GM18907 (cell line): ENCODE data around the gene NRSN2.

Experiments used
- ATAC-seq: cut with Tn5 transposase; IDR thresholded peaks from one replicate; pipeline ENCODE4 v1.9.1; 2021; ENCODE audit warnings: mild to moderate bottlenecking, moderate library complexity; ENCODE audit not compliant: unreplicated experiment

The NRSN2 gene, protein sequence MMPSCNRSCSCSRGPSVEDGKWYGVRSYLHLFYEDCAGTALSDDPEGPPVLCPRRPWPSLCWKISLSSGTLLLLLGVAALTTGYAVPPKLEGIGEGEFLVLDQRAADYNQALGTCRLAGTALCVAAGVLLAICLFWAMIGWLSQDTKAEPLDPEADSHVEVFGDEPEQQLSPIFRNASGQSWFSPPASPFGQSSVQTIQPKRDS

DNA sequence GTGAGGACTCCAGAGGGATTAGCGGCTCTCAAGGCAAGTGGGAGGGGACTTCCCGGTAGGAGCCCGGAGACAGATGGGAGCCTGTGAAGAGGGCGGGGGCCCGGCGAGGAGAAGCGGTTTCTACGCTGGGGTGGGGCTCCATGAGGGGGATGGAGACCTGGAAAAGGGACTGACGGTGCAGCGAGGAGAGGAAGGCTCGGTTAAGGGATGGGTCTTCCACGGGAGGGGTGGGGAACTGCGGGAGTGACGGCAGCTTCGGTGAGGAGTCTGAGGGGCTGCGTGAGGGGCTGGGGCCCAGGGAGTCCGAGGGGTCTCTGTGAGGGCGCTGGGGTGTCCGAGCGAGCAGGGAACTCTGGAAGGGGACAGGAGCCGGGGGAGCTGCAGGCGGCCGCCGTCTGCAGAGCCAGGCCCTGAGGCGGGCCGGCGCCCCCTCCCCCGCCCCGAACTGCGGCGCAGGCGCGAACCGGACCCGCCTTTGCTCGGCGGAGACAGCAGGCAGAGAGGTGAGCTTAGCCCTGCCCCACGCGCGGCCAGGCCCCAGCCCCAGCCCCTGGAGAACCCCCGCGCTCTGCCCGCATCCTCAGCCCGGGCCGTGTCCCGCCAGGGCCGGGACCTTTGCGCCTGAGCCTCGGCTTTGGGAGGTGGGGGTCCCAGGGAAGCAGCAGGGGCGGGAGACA is at the start of gene NRSN2:
TSS of gene NRSN2 (plus strand) at position 472 of the 677 bp plus-strand sequence. CDS start 2,533 bp downstream, outside the sequence.
- peak; percentile 42 for ATAC-seq

DNA sequence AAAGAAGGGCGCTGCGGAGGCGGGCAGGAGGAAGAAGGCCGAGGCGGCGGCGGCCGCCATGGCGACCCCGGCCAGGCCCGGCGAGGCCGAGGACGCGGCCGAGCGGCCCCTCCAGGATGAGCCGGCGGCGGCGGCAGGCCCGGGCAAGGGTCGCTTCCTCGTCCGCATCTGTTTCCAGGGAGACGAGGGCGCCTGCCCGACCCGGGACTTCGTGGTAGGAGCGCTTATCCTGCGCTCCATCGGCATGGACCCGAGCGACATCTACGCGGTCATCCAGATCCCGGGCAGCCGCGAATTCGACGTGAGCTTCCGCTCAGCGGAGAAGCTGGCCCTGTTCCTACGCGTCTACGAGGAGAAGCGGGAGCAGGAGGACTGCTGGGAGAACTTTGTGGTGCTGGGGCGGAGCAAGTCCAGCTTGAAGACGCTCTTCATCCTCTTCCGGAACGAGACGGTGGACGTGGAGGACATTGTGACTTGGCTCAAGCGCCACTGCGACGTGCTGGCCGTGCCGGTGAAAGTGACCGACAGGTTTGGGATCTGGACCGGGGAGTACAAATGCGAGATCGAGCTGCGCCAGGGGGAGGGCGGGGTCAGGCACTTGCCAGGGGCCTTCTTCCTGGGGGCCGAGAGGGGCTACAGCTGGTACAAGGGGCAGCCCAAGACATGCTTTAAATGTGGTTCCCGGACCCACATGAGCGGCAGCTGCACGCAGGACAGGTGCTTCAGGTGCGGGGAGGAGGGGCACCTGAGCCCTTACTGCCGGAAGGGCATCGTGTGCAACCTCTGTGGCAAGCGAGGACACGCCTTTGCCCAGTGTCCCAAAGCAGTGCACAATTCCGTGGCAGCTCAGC is 48.8 kb upstream of the NRSN2 start:
- peak; percentile 35 for ATAC-seq

DNA sequence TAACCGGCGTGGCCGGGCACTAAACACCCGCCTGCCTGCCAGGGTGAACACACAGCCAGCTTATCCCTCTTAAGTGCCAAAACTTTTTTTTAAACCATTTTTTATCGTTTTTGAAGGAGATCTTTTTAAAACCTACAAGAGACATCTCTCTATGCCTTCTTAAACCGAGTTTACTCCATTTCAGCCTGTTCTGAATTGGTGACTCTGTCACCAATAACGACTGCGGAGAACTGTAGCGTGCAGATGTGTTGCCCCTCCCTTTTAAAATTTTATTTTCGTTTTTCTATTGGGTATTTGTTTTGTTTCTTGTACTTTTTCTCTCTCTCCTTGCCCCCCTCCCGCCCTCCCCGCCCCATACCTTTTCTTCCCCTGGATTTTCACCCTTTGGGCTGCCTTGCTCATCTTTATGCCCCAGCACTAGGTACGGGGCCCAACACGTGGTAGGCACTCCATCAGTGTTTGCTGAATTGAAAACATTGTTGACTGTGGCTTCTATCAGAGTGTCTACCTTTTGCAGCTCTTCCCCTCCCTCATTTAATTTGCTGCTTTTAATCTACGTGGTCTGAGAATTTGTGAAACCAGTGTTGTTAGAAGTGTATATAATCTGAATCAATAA is 48.0 kb upstream of the NRSN2 start:
- ATAC-seq = no peak

DNA sequence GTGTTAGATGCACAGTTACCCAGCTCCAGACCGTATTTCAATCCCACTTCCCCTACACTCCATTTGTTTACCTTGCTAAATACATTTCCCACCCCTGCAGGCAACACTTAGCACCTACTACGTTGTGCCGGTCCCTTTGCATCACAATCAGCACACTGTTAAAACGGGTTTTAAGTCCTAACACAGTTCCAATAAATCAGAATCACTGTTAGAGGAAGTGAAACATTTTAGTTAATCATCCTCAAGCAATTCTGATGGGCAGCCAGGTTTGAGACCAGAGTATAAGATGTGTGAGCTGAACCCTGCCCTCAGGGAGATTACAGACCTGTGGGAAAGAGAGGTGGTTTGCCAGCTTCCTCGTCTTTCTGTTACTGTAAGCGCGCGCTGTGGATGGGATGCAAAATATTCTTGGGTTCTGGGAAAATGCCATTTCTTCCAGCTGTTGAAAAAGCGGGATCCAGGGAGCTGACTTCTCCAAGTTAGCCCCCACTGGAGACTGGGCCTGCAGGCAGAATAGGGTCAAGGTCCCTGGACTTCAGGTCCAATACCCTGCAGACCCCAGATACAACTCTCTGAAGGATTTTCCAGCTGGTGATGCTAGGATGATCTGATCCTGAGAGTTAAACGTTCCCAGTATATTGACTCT is 46.4 kb upstream of the NRSN2 start:
- ATAC-seq = no peak

DNA sequence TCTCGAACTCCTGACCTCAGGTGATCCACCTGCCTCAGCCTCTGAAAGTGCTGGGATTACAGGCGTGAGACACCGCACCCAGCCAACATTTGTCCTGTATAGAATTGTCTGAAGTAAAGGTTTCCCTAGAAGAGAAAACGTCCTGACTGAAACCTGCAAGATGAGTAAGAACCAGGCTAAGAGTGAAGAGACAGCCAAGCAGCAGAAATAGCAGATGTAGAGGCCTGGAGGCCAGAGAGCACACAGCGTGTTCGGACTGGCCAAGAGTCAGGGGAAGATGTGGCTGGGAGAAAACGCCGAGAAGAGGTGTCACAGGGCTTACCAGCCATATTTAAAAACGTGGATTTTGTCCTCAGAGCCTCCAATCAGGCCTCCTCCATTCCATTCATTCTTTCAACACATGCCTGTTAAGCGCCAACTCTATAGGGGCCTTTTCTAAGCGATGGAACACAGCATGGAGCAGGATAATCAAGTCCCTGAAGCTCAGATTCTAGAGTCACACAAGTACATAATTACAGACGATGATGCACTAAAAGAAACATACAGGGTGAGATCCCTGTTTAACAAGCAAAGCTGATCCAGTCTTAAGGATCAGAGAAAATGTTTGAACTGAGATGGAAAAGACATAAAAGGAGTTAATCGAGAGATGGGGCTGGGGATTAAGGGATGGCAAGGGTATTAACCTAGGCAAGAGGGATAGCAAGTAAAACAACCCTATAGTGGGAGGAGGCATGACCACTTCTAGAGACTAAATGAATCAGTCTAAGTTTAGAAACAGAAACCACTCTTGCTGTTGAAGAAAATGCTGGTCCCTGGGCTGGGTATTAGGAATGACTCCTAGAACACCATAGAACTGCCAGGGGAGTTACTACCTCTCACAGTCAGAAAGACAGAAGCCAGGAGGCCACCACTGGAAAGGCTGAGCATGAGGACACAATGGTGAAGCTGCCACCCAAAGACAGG is 44.7 kb upstream of the NRSN2 start:
- no peak for ATAC-seq

DNA sequence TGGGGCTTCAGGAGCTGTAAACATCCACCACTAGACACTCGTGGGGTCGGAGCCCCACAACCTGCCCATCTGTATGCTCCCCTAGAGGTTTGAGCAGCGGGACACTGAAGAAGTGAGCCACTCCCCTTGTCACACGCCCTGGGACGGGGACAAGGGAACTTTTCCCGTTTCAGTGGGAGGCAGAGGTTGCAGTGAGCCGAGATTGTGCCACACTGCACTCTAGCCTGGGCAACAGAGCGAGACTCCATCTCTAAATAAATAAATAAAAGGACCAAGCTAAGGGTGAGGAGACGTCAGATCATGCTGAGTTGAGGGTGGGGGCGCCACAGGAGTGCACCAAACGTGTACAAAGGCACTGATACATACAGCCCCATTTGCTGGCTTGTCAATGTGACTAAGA is 41.2 kb upstream of the NRSN2 start:
- no peak for ATAC-seq

DNA sequence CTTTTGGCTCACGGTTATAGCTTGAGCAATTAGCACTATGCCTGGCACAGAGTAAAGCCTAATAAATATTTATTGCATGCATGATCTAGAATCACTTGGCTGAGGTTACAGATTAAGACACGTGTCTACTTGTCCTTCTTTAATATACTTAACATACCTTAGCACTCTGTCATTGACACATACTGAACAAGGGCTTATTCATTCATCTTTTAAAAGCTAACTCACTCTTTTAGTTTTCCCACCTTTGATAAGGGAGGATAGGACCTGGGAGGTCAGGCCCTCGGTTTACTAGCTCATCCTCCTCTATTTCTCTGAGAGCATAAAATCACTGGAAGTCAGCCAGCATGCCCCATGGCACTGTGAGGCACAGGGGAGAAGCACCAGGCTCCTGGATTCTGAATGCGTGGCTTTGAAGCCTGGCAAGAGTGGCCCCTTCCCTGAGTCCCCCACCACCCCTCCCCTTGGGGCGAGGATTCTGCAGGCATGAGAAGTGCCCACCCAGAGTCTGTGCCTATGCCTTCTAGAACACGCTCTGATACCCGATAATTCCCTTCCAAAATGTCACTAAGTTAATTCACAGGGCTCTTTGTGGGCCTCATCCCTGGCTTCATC is 38.4 kb upstream of the NRSN2 start:
- no peak for ATAC-seq

DNA sequence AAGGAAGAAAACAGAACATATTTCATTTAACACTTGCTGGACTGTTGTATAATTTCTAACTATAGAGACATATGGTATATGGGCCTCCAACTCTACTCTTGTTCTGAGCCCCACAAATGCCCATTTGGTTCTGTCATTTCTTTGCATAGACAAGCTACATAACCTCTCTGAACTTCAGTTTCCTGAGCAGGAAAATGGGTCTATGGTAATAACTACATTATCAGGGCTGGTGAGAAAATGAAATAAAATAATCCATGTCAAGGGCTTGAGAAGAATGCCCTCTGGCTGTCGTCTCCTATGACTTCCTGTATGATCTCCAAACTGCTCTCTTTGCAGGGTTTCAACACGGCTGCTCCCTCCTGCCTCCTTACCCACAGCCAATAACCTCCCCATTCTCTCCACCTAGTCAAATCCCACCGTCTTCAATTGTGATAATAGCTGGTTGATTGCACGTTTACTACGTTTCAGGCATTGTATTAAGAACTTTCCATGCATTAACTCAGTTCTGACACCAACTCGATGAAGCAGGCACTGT is 37.5 kb upstream of the NRSN2 start:
- ATAC-seq = no peak

DNA sequence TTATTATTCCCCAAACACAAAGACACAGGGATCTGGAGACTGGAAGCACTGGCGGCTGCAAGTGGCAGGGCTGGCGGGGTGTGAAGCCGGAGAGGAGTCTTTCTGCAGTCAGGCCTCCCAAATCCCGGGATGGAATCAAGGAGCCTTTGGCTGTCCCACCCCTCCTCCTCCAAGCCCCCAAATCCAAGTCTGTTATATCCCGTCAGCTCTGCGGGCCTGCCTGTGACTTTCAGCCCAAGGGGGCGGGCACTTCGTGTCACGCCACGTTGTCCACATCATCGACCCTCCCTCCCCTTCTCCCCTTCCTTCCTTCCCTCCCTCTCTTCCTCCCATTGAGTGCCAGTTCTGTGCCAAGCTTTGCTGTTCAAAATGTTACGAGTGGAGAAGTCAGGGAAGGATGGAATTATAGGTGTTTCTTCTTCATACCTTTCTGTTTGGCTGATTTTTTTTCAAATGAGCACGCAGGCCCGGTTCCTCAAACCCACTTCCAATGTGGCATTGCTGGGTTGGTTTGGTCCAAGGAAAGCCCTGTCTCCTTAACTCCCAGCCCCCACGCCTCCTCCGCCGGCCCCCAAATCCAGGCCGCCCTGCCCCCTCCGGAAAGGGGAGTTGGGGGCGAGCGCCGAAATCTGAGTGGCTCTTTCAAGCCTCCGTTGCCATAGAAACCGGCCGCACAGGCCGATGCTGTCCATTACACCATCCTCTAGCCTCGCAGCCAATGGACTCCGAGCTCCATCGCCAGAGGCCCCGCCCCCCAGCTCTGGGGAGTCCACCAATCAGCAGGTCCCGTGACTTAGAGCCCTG is 36.9 kb upstream of the NRSN2 start:
- peak; percentile 96 for ATAC-seq

DNA sequence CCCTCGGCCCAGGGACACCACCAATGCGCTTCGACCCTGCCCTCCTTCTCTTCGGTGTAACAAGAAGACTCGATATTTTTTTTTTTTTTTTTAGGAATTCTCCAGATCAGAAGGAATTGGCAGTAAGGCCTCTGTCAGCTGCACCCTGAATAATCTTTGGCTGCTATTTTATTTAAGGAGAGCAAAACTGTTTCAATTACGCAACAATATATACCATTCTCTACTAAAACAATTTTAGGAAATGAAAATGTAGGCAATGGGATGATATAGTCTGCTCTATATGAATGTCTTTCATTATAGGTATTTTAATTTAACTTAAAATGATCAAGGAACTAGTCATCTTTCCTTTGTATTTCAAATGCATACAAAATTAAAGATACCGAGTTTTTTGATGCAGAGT is 36.3 kb upstream of the NRSN2 start:
- ATAC-seq = no peak

DNA sequence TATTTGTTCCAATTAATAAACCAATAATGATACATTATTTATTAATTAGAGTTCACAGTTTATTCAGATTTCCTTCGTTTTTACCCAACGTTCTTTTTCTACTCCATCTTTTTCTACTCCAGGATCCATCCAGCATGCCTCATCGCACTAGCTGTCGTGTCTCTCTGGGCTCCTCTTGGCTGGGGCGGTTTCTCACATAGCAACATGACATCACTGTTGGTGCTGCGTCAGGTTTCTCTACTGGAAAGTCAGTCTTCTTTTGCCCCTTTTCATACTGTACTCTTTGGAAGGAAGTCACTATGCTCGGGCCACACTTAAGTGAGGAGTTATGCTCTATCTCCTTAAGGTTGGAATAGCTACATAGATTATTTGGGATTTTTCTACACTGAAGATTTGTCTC is 35.3 kb upstream of the NRSN2 start:
- no peak for ATAC-seq

DNA sequence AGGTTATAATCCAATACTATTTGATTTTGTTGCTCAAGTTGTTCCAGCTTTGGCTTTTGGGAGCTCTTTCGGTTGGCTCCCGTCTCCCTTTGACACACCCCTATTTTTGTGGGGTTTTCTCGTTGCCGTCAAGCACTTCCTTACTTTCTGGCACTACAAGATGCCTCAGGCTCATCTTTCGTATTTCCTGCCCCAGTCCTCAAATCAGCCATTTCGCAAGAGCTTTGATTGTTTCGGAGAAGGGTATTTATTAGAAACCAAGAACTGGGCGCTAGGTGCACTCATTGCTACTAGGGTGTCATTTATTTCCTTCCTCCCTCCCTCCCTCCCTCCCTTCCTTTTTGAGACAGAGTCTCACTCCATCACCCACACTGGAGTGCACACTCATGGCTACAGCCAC is 34.8 kb upstream of the NRSN2 start:
- ATAC-seq = no peak

DNA sequence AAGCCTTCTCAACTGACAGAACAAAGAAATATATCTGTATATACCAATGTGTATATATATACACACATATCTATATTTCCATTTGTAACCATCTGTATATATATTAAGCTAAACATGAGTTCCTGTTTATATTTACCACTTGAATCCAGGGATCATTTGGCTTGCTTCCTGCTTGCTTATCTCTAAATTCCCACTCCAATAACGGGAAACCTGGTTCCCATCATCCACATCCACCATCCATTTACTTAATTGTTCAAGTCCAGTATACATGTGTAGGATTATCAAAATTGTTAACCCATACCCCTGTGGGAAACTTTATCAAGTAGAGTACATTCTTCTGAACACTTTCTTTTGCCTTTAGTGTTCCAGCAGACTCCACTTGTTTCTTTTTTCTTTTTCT is 34.0 kb upstream of the NRSN2 start:
- no peak for ATAC-seq

DNA sequence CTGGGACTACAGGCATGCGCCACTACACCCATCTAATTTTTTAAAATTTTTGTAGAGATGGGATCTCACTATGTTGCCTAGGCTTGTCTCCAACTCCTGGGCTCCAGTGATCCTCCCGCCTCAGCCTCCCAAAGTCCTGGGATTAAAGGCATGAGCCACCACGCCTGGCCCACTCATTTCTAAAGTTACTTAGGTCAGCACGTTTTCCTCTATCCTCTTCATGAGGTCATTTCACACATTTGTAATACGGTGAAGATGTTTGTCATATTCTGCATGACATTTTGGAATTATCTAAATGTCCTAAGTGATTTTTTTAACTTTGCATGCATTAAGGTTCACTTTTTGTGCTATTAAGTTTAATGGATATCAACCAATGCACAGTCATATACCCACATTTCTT is 33.5 kb upstream of the NRSN2 start:
- no peak for ATAC-seq

DNA sequence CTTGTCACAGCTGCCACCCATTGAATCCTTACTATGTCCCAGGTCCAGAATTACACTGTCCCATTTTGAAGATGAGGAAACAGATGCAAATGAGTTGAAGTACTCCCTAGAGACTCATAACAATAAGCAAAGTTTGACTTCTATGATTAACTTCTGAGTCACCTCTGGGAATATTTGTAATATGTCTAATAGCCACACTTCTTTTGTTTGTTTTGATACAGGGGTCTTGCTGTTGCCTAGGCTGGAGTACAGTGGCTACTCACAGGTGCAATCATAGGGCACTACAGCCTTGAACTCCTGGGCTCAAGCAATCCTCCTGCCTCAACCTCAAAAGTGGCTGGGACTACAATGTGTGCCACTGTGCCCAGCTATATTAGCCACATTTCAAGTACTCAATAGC is 33.0 kb upstream of the NRSN2 start:
- no peak for ATAC-seq

DNA sequence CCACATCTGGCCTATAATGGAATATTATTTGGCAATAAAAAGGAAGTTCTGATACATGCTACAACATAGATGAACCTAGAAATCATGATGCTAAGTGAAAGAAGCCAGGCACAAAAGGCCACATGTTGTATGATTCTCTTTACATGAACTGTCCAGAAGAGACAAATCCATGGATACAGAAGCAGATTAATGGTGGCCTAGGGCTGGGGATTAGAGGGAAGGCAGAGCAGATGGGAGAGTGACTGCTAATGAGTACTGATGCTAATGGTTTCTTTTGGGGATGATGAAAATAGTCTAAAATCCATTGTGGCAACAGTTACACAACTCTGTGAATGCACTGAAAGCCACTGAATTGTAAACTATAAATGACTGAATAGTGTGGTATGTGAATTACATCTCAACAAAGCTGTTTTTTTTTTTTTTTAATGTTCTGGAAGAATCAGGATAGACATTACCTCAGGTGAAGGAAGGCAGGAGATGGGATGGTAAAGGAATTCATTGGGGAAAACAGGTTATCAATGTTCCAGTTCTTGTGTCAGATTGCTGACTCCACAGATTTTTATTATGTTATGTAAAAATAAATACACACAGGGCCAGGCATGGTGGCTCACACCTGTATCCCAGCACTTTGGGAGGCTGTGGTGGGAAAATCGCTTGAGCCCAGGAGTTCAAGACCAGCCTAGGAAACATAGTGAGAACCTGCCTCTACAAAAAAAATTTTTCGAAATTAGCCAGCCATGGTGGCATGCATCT is 30.4 kb upstream of the NRSN2 start:
- no peak for ATAC-seq

DNA sequence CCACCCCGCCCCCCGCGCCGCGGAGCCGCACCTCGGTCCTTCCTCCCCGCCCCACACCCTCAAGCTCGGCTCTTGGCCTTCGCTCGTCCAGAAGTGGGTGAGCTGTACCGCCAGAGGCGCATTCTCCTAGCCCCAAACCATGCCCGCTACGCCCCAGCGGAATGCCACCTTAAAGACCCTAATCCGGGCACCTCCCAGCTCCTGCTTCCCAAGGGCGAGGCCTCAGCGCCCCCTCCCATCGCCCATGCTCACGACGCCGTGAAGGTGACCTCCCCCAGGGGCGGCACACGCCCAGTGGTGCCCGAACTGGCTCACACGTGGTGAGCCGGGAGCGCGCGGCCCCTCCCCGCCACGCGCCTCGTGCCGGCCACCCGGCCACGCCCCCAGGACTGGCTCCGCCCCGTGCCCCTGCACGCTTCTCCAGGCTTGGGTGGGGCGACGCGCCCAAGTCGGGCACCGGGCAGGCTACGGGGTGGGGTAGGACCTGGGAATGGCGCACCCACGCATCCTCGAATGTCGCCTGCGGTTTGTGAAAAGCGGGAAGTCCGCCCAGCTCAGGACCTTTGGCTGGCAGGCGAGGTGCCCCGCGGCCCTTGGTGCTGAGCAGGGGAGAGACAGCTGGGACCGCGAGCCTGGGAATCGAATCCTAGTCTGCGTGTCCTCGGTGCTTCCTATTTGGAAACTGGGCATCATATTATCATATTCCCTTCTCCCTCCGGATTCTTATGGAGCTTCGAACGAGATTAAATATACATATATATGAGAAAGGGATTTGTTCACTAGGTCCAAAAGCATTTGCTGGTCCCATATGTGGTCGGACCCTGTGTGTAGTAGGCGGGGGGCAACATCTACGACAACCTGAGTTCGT is 22.5 kb upstream of the NRSN2 start:
- peak; percentile 50 for ATAC-seq
